Neural cell (in vitro differentiated cells): Measurements from ENCODE around the gene SNTA1.

Experiments
- CTCF ChIP-seq: fragments of 450-650 bp; IDR thresholded peaks from 2 replicates; pipeline ENCODE4 v1.5.1; 2014; ENCODE audit warnings: antibody characterized with exemption, mild to moderate bottlenecking, moderate library complexity; ENCODE audit not compliant: poor library complexity, severe bottlenecking
- EP300 ChIP-seq: fragments of 450-650 bp; conservative IDR thresholded peaks from 2 replicates; pipeline ENCODE4 v1.6.1; 2014; ENCODE audit warnings: antibody characterized with exemption, mild to moderate bottlenecking, moderate library complexity; ENCODE audit not compliant: poor library complexity, severe bottlenecking
- EZH2 ChIP-seq: fragments of 200-600, 300-800 bp; shearing (Covaris generic), sonication (generic); IDR thresholded peaks from 2 replicates; pipeline ENCODE4 v1.6.1; 2014; ENCODE audit warnings: antibody characterized with exemption, low read length, borderline replicate concordance, mild to moderate bottlenecking; ENCODE audit not compliant: insufficient read depth, poor library complexity, severe bottlenecking
- POLR2AphosphoS5 ChIP-seq: IDR thresholded peaks from 2 replicates; pipeline ENCODE4 v1.6.1; 2012
- TAF1 ChIP-seq: IDR thresholded peaks from 2 replicates; pipeline ENCODE4 v1.6.1; 2012; ENCODE audit warnings: low read depth

- TF ChIP-seq CTCF (no peak), POLR2AphosphoS5 (no peak), TAF1 (no peak), EZH2 (no peak), EP300 (no peak)
Measured at GRCh38 chr20:33399924-33400323, 43.6 kb downstream of the SNTA1 start.
